ENCODE results near the gene HERC6. TPM values are rescaled to one million over a fixed set of nuclear protein-coding genes. Genes with fewer than 3 reads are reported as not detected.

HERC6 gene
- total RNA-seq (2021) = 4.1 to 6.7 TPM (median 6.1 TPM) in 3 replicates
- percentile 43 among the genes with signal in this experiment for Bru-seq, nascent RNA
- long read RNA-seq, experiment 1, transcript HERC6-201 (23 exons, 3,779 nt) = major isoform, 15 of 29 reads
- long read RNA-seq, experiment 1, partial matches to known transcripts = 4 of 29 reads
- long read RNA-seq, experiment 1, other reads (novel, unspliced or antisense) = 10 of 29 reads
- long read RNA-seq, experiment 2, partial matches to known transcripts = 4 of 7 reads
- long read RNA-seq, experiment 2, other reads (novel, unspliced or antisense) = 1 of 7 reads
- long read RNA-seq, experiment 3, partial matches to known transcripts = 0 of 2 reads
- long read RNA-seq, experiment 3, other reads (novel, unspliced or antisense) = 1 of 2 reads

GRCh38 chr4:88378691-88379559, at the start of gene HERC6:
Gene HERC6, plus strand, starts transcription at chr4:88378852. Its CDS starts 70 bp downstream, at chr4:88378922.
- ATAC-seq (peak; percentile 95), DNase-seq (ENCODE audit: low spot score) (peak; percentile 81)
- ChIA-PET POLR2A (interaction anchor here (0.7 to 1.1 kb wide), 3 partner anchors 77 to 94 kb away, joined by 3 to 9 read pairs (median 4); partner anchors contain the start of genes HERC5 and PPM1K), CTCF (interaction anchor here (0.6 to 1.8 kb wide), 18 partner anchors 8 to 346 kb away, joined by 3 to 25 read pairs (median 4); partner anchors contain the start of genes HERC5, PPM1K and PYURF)
- Mint-ChIP-seq H3K27ac (peak within 1 kb of the TSS; percentile 95), H3K27me3 (ENCODE audit: low read depth) (peaks cover 17% of the 10 kb centered on the region), H3K4me1 (0 out of 2 replicates have a peak, but pooled peaks cover 5% of the 10 kb centered on the region), H3K9me3 (peaks cover 3% of the 10 kb centered on the region; the same call in 1 of the 2 replicates), H3K4me3 (peak within 1 kb of the TSS; percentile 81), H3K36me3 (no peaks in the 10 kb centered on the region)
- no peak for TF ChIP-seq SOX15 (CRISPR knock-in tag; IDR thresholded peaks at IDR 0.05)
- TF ChIP-seq NR2C2 (CRISPR knock-in tag; IDR thresholded peaks at IDR 0.05) = no peak
- TF ChIP-seq ZNF512 (CRISPR knock-in tag; IDR thresholded peaks at IDR 0.05; ENCODE audit: borderline replicate concordance) = no peak
- TF ChIP-seq ATF1 (CRISPR knock-in tag; IDR thresholded peaks at IDR 0.05) = 0 out of 2 replicates have a peak, but pooled peaks have one; percentile 33
- TF ChIP-seq CTCF (IDR thresholded peaks at IDR 0.05) = peak; percentile 34
- TF ChIP-seq ZNF396 (CRISPR knock-in tag; IDR thresholded peaks at IDR 0.05; ENCODE audit: borderline replicate concordance) = no peak
- TF ChIP-seq IRF1 (CRISPR knock-in tag; IDR thresholded peaks at IDR 0.05) = no peak
- no peak for TF ChIP-seq TEAD4 (CRISPR knock-in tag; IDR thresholded peaks at IDR 0.05)
- TF ChIP-seq ZNF425 (CRISPR knock-in tag; conservative IDR thresholded peaks at IDR 0.05) = no peak
- TF ChIP-seq NFYB (CRISPR knock-in tag; conservative IDR thresholded peaks at IDR 0.05; ENCODE audit: low read depth) = no peak
- no peak for TF ChIP-seq AFF4 (CRISPR knock-in tag; IDR thresholded peaks at IDR 0.05; ENCODE audit: borderline replicate concordance)
- no peak for TF ChIP-seq CREB1 (CRISPR knock-in tag; IDR thresholded peaks at IDR 0.05)
- TF ChIP-seq CREM (CRISPR knock-in tag; IDR thresholded peaks at IDR 0.05) = 0 out of 2 replicates have a peak, but pooled peaks have one; percentile 20
- TF ChIP-seq RELA (CRISPR knock-in tag; IDR thresholded peaks at IDR 0.05; ENCODE audit: borderline replicate concordance) = no peak
- no peak for TF ChIP-seq CDX4 (CRISPR knock-in tag; IDR thresholded peaks at IDR 0.05; ENCODE audit: borderline replicate concordance)
- no peak for TF ChIP-seq FOXP4 (CRISPR knock-in tag; IDR thresholded peaks at IDR 0.05)
- TF ChIP-seq MLX (CRISPR knock-in tag; IDR thresholded peaks at IDR 0.05) = no peak
- TF ChIP-seq ATF3 (CRISPR knock-in tag; conservative IDR thresholded peaks at IDR 0.05) = no peak
